WTC11 (cell line): ENCODE measurements around the gene SH3TC1. TPM values are rescaled to one million over a fixed set of nuclear protein-coding genes. Genes with fewer than 3 reads are reported as not detected.

ENCODE experiments used
- ATAC-seq: fragments of 200-7000 bp; cut with Tn5 transposase; 2 replicates; pipeline ENCODE4 v1.10.0; 2021; ENCODE audit warnings: mild to moderate bottlenecking, moderate library complexity
- CTCF ChIA-PET: fragments of 300-600 bp; sonication (Branson Sonifier 250); formaldehyde crosslinking; loops from one replicate; lab custom pipeline; 2021; ENCODE audit warnings: antibody characterized with exemption; lab: Charles Lee
- POLR2A ChIA-PET: fragments of 350-600 bp; sonication (Branson Sonifier 250); formaldehyde crosslinking; loops from one replicate; lab custom pipeline; 2021; ENCODE audit warnings: antibody characterized with exemption; lab: Charles Lee
- DNase-seq: peaks from one replicate; pipeline ENCODE4 v3.0.0; 2021; ENCODE audit warnings: low spot score
- H3K27ac Mint-ChIP-seq: 2 replicates; pipeline ENCODE4 v1.8.0; 2021; ENCODE audit warnings: mixed read lengths
- H3K27me3 Mint-ChIP-seq: 2 replicates; pipeline ENCODE4 v1.8.0; 2021; ENCODE audit warnings: low read depth, mild to moderate bottlenecking, moderate library complexity, mixed read lengths
- H3K36me3 Mint-ChIP-seq: 2 replicates; pipeline ENCODE4 v1.8.0; 2021; ENCODE audit warnings: mixed read lengths
- H3K4me1 Mint-ChIP-seq: 2 replicates; pipeline ENCODE4 v1.8.0; 2022; ENCODE audit warnings: mixed read lengths
- H3K4me3 Mint-ChIP-seq: 2 replicates; pipeline ENCODE4 v1.8.0; 2021; ENCODE audit warnings: mild to moderate bottlenecking, moderate library complexity, mixed read lengths
- H3K9me3 Mint-ChIP-seq: 2 replicates; pipeline ENCODE4 v1.8.0; 2021; ENCODE audit warnings: mixed read lengths
- ATF2 ChIP-seq: sonication (generic); formaldehyde crosslinking; IDR thresholded peaks from 2 replicates; pipeline ENCODE4 v1.8.1; 2022; ENCODE audit warnings: low read depth, missing genetic modification reagents, borderline replicate concordance
- ATF3 ChIP-seq: sonication (generic); formaldehyde crosslinking; conservative IDR thresholded peaks from 2 replicates; pipeline ENCODE4 v1.8.1; 2022; ENCODE audit warnings: mild to moderate bottlenecking, missing genetic modification reagents
- ATF6 ChIP-seq: sonication (generic); formaldehyde crosslinking; IDR thresholded peaks from 2 replicates; pipeline ENCODE4 v1.8.1; 2023; ENCODE audit warnings: mild to moderate bottlenecking, missing genetic modification reagents
- E2F5 ChIP-seq: sonication (generic); formaldehyde crosslinking; IDR thresholded peaks from 2 replicates; pipeline ENCODE4 v1.8.1; 2022; ENCODE audit warnings: mild to moderate bottlenecking, moderate library complexity, missing genetic modification reagents
- ERG ChIP-seq: fragments of 250-450 bp; sonication (Bioruptor Pico); IDR thresholded peaks from 2 replicates; pipeline ENCODE4 v1.8.0; 2021; ENCODE audit warnings: mild to moderate bottlenecking
- IRF1 ChIP-seq: sonication (generic); formaldehyde crosslinking; IDR thresholded peaks from 2 replicates; pipeline ENCODE4 v1.8.0; 2023; ENCODE audit warnings: missing genetic modification reagents
- IRF2 ChIP-seq: sonication (generic); formaldehyde crosslinking; IDR thresholded peaks from 2 replicates; pipeline ENCODE4 v1.8.0; 2022; ENCODE audit warnings: low read depth, missing genetic modification reagents, borderline replicate concordance
- MXD4 ChIP-seq: fragments of 250-450 bp; sonication (Bioruptor Pico); IDR thresholded peaks from 2 replicates; pipeline ENCODE4 v1.8.0; 2021; ENCODE audit warnings: mild to moderate bottlenecking, moderate library complexity, borderline replicate concordance
- NFE2L1 ChIP-seq: sonication (generic); formaldehyde crosslinking; IDR thresholded peaks from 2 replicates; pipeline ENCODE4 v1.8.1; 2023; ENCODE audit warnings: missing genetic modification reagents
- PREB ChIP-seq: sonication (generic); formaldehyde crosslinking; IDR thresholded peaks from 2 replicates; pipeline ENCODE4 v1.8.1; 2022; ENCODE audit warnings: mild to moderate bottlenecking, missing genetic modification reagents, moderate library complexity, borderline replicate concordance
- RORB ChIP-seq: fragments of 250-450 bp; sonication (Bioruptor Pico); IDR thresholded peaks from 2 replicates; pipeline ENCODE4 v1.9.0; 2021; ENCODE audit warnings: mild to moderate bottlenecking
- SOX15 ChIP-seq: fragments of 250-450 bp; sonication (Bioruptor Pico); IDR thresholded peaks from 2 replicates; pipeline ENCODE4 v1.9.0; 2021; ENCODE audit warnings: mild to moderate bottlenecking
- TEAD1 ChIP-seq: sonication (generic); formaldehyde crosslinking; IDR thresholded peaks from 2 replicates; pipeline ENCODE4 v1.8.0; 2022; ENCODE audit warnings: mild to moderate bottlenecking, missing genetic modification reagents
- ZNF232 ChIP-seq: sonication (generic); formaldehyde crosslinking; IDR thresholded peaks from 2 replicates; pipeline ENCODE4 v1.8.0; 2022; ENCODE audit warnings: mild to moderate bottlenecking, missing genetic modification reagents
- ZNF416 ChIP-seq: fragments of 250-450 bp; sonication (Bioruptor Pico); IDR thresholded peaks from 2 replicates; pipeline ENCODE4 v1.9.0; 2021; ENCODE audit warnings: mild to moderate bottlenecking, inconsistent platforms
- ZNF671 ChIP-seq: fragments of 250-450 bp; sonication (Bioruptor Pico); IDR thresholded peaks from 2 replicates; pipeline ENCODE4 v1.8.0; 2021; ENCODE audit warnings: mild to moderate bottlenecking
- total RNA-seq: library from RNA; stranded (reverse); gene quantifications from 3 replicates; pipeline ENCODE4 v1.2.3, GENCODE V29; 2021

The SH3TC1 gene
- total RNA-seq, 1 experiment from 2014 or later: 0.42 TPM

GRCh38 chr4:8171984-8172924 is 26.8 kb upstream of the SH3TC1 start:
- CTCF ChIA-PET: interaction anchor here (1.3 kb wide), 1 partner anchor 87 kb away, joined by 5 read pairs; no protein-coding TSS in a partner anchor
- ATAC-seq: no peak
- no peak for DNase-seq
- H3K36me3 Mint-ChIP-seq: peaks cover 7% of the 10 kb centered on the region
- H3K27ac Mint-ChIP-seq: no peak overlapping the region
- peaks cover 21% of the 10 kb centered on the region for H3K9me3 Mint-ChIP-seq
- H3K27me3 Mint-ChIP-seq: peaks cover 4% of the 10 kb centered on the region; the same call in 1 of the 2 replicates
- no peak for TF ChIP-seq IRF1
- TF ChIP-seq ZNF416: no peak
- TF ChIP-seq NFE2L1 (CRISPR knock-in tag): no peak
- TF ChIP-seq ZNF232 (CRISPR knock-in tag): no peak
- no peak for TF ChIP-seq PREB (CRISPR knock-in tag)
- no peak for TF ChIP-seq RORB (CRISPR knock-in tag)
- no peak for TF ChIP-seq MXD4
- no peak for TF ChIP-seq TEAD1 (CRISPR knock-in tag)
- TF ChIP-seq ZNF671 (CRISPR knock-in tag): no peak
- TF ChIP-seq ATF3: no peak
- no peak for TF ChIP-seq ATF2 (CRISPR knock-in tag)
- TF ChIP-seq SOX15: no peak
- no peak for TF ChIP-seq ATF6 (CRISPR knock-in tag)
- TF ChIP-seq ERG (CRISPR knock-in tag): no peak
- no peak for TF ChIP-seq IRF2 (CRISPR knock-in tag)
- TF ChIP-seq E2F5: no peak
- H3K4me3 Mint-ChIP-seq: no peak overlapping the region
- no peaks in the 10 kb centered on the region for H3K4me1 Mint-ChIP-seq
- POLR2A ChIA-PET: no interaction called here
